HG03378 (cell line): ENCODE results near the gene GRIK4.
"Not testable (repeated sequence)": the region's sequence is repeated elsewhere in the genome, so short reads cannot be mapped to it uniquely, and the experiment has no call there.

Source experiments
- ATAC-seq: cut with Tn5 transposase; IDR thresholded peaks from one replicate; pipeline ENCODE4 v1.9.1; 2021; ENCODE audit warnings: mild to moderate bottlenecking, moderate library complexity; ENCODE audit not compliant: unreplicated experiment

Gene GRIK4

DNA sequence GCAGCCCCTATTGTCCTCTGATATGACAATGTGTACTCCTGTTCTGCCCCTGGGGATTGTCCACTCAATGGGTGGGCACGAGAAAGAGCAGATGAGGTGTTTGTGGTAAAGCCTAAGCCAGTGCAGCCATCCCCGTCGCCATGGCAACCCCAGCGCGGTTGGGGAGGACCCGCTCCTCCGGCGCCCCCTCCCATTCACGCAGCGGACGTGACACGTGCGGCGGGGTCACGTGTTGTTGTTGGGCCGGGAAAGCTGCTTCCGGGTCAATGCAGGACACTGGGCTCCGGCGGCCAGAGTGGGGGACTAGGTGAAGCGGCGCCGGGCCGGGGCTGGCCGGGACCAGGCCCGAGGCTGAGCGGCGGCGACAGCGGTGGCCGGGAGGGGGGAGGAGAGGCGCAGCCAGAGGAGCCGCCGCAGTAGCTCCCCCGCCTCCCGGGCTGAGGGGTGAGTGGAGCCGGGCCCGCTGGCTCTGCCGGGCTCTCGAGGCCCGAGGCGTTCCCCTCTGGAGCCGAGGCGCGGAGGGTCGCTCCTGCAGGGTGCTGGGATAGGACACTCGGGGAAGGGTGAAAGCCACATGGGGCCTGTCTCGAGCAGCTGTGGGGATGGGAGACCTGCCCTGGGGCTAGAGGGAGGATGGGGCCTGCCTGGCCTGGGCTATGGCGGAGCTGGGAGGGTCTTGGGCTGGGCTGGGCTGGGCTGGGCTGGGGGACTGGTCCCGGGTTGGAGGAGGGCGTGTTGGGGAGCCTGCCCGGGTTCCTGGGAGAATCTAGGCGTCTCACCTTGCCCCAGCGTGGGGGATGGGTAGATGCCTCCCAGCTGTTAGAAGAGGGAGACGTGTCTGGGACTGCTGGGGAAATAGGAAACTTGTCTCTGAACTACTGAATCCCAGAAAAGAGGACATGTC lies 512.6 kb downstream of the GRIK4 start, which contains the start of gene TBCEL:
TSS of gene TBCEL (plus strand) at position 255 of the 904 bp plus-strand sequence. CDS start 21,589 bp downstream, outside the sequence.
- peak; percentile 82 for ATAC-seq

DNA sequence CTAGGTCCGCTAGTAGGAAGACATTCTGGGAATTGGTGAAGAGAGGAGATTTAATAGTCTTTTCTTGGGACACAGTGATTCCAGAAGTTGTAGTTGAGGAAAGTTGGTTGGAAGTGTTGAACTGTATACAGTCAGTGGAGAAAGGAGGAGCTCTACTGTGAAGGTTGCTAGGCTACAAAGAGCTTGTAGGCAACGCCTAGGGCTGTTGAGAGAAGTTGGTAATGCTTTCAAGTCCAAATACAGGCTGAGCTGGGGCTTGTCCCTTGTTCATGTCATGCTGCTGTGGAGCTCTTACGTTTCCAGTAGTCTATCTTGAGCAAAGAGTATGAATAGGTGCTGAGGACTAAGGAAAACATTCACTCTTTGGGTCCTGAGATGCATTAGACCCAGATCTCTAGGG lies 513.4 kb downstream of the GRIK4 start:
- no peak for ATAC-seq

DNA sequence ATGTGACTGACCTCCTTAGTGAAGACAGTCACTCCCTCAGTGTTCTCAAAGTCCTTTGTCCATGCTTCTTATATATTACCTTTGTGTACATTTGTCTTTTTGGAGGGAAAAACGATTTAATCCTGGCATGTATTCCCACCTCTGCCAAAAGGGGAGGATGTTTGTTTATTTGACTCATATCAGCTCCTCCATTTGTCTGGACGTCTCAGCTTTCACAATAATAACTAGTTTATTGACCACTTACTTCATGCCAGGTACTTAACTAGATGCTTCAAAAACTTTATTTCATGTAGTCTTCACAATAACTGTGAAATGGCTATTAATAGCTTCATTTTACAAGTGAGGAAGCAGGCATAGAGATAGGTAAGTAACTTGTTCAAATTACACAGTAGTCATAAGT lies 517.6 kb downstream of the GRIK4 start:
- ATAC-seq, result no peak

DNA sequence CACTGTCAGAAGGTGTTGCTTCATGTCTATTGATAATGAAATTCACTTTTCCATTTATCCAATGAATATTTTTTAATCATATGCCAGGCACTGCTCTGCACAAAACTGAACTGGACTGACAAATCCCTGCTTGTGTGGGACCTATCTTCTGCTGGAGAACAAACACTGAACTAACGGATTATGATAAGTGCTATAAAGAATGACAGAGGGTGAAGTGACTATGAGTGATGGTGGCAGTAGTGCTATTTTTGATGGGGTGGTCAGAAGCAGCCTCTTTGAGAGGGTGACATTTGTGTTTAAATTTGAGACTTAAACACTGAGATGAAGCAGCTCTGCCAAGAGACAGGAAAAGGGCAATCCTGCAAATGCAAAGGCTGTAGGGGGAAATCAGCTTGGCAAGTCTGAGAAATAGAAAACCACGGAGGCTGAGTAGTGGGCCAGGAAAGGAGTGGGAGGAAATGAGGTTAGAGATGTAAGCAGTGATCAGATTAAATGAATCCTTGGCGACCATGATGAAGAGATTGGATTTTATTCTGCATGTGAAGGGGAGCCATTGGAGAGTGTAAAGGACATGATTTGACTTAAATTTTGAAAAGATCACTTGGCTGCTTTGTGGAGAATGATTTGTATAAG lies 518.4 kb downstream of the GRIK4 start:
- ATAC-seq, result no peak

DNA sequence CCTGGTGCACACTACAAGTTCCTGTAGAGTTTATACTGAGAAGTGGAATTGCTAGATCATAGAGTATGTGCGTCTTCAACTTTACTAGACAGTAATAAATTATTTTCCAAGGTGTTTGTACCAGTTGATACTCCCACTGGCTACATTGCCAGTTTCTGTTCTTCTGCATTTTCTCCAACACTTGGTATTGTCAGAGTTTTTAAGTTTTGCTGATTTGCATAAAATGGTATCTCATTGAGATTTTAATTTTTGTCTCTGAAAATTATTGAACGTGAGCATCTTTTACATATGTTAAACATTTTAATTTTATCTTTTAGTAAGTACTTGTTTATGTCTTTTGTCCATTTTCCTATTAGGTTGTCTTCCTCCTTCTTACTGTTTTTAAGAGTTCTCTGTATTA lies 519.6 kb downstream of the GRIK4 start:
- ATAC-seq, result no peak

DNA sequence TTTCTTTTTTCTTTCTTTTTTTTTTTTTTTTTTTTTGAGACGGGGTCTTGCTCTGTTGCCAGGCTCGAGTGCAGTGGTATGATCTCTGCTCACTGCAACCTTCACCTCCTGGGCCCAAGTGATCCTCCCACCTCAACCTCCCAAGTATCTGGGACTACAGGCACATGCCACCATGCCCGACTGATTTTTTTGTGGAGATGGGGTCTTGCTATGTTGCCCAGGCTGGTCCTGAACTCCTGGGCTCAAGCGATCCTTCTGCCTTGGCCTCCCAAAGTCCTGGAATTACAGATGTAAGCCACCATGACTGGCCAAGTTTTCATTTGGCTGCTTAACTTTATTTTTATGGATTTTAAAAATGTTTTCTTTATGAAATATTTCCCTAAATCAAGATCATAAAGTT lies 520.1 kb downstream of the GRIK4 start:
- ATAC-seq, result not testable (repeated sequence)

DNA sequence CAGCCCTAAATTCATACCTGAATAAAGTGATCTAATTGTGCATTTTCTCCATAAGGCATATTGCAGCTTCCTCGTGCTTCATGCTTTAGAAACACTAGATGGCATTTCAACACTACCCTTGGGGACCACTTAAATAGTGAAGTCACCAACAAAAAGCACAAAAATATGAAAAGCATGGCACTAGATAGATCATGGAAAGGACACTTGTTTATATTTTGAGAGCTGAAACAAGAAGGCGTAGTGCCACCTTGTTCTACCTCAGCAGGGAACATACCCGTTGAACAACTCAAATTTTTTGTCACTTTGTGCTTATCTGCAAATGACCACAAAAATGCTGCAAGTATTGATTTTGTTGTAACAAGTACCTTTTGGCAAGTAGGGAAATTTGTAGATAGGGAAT lies 521.0 kb downstream of the GRIK4 start:
- no peak for ATAC-seq

DNA sequence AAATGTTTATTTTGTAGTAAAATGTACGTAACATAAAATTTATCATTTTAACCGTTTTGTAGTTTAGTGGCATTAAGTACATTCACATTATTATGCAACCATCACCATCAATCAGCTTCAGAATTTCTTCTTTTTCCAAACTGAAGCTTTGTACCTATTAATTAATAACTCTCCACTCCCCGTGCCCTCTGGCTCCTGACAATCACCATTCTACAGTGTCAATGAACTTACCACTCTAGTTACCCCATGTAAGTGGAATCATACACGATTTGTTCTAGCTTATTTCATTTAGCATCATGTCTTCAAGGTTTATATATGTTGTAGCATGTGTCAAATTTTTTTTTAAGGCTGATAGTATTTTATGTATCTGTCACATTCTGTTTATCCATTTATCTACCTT lies 522.1 kb downstream of the GRIK4 start:
- no peak for ATAC-seq

DNA sequence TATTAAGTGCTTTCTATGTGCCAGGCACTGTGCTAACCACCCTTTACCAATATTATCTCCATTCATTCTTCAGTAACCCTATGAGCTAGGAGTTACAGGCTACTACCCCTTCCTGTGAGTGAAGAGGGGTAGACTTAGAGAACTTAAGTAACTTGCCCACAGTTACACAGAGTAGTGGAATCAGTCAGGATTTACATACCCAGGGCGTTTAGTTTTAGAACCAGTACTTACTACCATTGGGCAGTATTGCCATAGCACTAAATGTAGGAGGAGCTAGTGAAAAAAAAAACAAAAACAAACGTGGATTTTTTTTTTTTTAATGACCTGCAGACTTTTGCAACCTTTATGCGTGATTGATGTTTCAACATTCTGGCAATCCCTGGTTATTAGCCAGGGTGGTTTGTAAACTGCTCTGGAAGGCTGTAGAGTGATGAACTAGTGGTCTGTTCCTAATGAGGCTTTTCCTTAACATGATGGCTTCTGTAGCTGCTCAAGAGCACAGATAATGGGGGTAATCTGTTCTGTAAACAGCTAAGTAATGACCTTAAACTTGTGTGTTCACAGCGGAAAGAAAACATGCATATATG lies 523.7 kb downstream of the GRIK4 start:
- no peak for ATAC-seq

DNA sequence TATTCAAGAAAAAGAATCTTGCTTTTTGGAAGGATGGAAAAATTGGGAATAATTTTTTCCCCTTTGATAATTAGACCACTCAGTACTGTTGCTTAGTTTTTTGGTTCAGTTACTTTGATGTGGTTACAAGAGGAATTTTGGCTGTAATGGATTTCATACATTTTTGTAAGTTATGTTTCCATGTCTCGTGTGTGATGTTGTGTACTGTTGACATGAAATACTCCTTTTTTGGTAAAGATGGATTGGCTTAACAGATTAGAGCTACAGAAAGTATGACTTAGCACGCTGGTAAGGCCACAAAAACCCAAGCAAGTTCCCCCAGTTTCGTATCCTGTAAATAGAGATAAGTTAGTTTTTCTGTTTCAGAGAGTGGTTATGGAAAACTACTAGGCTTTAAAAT lies 524.2 kb downstream of the GRIK4 start:
- ATAC-seq, result no peak

DNA sequence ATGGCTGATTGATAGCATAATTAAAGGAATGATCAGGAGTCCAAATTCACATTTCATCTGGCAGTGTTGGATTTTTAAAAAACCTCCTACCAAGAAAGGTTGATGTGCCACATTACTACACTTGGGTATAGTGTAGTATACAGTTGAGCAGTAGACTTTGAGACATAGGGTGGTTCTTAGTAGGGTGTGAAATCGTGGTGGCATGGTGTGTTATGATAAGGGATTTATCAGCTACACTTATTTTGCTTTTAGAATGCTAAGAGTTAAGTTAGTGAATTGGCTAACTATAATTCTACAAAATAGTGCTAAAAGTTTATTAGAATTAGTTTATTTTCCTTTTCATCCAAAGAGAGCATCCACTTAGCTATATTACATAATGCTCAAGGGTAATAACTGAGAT lies 525.5 kb downstream of the GRIK4 start:
- ATAC-seq, result no peak
